ENCODE measurements around the gene ASAP2. TPM values are rescaled to one million over a fixed set of nuclear protein-coding genes. Genes with fewer than 3 reads are reported as not detected.

ASAP2 gene
- total RNA-seq, 1 donor from 2014 or later, result 10.1 TPM

GRCh38 chr2:9345343-9345742 lies 138.7 kb downstream of the ASAP2 start:
- intact Hi-C loops (cut with micrococcal nuclease), result no loop called here
- ATAC-seq (no peak), DNase-seq (no peak)

- intact Hi-C loops (cut with micrococcal nuclease), result no loop called here
- ATAC-seq (no peak), DNase-seq (no peak)
Observed at GRCh38 chr2:9345997-9346396, 139.4 kb downstream of the ASAP2 start.

- intact Hi-C loops (cut with micrococcal nuclease), result no loop called here
- ATAC-seq (no peak), DNase-seq (no peak)
Observed at GRCh38 chr2:9346885-9347284, 140.3 kb downstream of the ASAP2 start.

- ATAC-seq (peak; percentile 96), DNase-seq (peak; percentile 41)
- intact Hi-C loops (cut with micrococcal nuclease), result no loop called here
Observed at GRCh38 chr2:9347411-9347881, 140.8 kb downstream of the ASAP2 start.

GRCh38 chr2:9354318-9354717 lies 147.7 kb downstream of the ASAP2 start:
- DNase-seq, result no peak
- intact Hi-C loops (cut with micrococcal nuclease), result no loop called here
- no peak for ATAC-seq

GRCh38 chr2:9355270-9355669 lies 148.7 kb downstream of the ASAP2 start:
- intact Hi-C loops (cut with micrococcal nuclease), result no loop called here
- no peak for ATAC-seq
- DNase-seq, result no peak

GRCh38 chr2:9355716-9356115 lies 149.1 kb downstream of the ASAP2 start:
- DNase-seq, result no peak
- intact Hi-C loops (cut with micrococcal nuclease), result no loop called here
- no peak for ATAC-seq

- intact Hi-C loops (cut with micrococcal nuclease), result no loop called here
- DNase-seq (no peak), ATAC-seq (no peak)
Observed at GRCh38 chr2:9356261-9356660, 149.6 kb downstream of the ASAP2 start.

- DNase-seq, result no peak
- intact Hi-C loops (cut with micrococcal nuclease), result no loop called here
- ATAC-seq, result no peak
Observed at GRCh38 chr2:9358846-9359245, 152.2 kb downstream of the ASAP2 start.

- intact Hi-C loops (cut with micrococcal nuclease), result no loop called here
- ATAC-seq (no peak), DNase-seq (no peak)
Observed at GRCh38 chr2:9359463-9359862, 152.9 kb downstream of the ASAP2 start.

GRCh38 chr2:9360110-9360509 lies 153.5 kb downstream of the ASAP2 start:
- no peak for DNase-seq
- intact Hi-C loops (cut with micrococcal nuclease), result no loop called here
- no peak for ATAC-seq

GRCh38 chr2:9360701-9361100 lies 154.1 kb downstream of the ASAP2 start:
- intact Hi-C loops (cut with micrococcal nuclease), result no loop called here
- ATAC-seq (no peak), DNase-seq (no peak)

- intact Hi-C loops (cut with micrococcal nuclease), result no loop called here
- no peak for ATAC-seq
- no peak for DNase-seq
Observed at GRCh38 chr2:9364373-9364772, 157.8 kb downstream of the ASAP2 start.

- intact Hi-C loops (cut with micrococcal nuclease), result no loop called here
- ATAC-seq (peak; percentile 39), DNase-seq (no peak)
Observed at GRCh38 chr2:9364791-9365497, 158.3 kb downstream of the ASAP2 start.

GRCh38 chr2:9365498-9366019 lies 158.9 kb downstream of the ASAP2 start:
- DNase-seq, result no peak
- no peak for ATAC-seq
- intact Hi-C loops (cut with micrococcal nuclease), result no loop called here

- intact Hi-C loops (cut with micrococcal nuclease), result no loop called here
- DNase-seq, result no peak
- ATAC-seq, result no peak
Observed at GRCh38 chr2:9366026-9366425, 159.4 kb downstream of the ASAP2 start.

- intact Hi-C loops (cut with micrococcal nuclease), result no loop called here
Observed at GRCh38 chr2:9370746-9371145, 164.1 kb downstream of the ASAP2 start.

GRCh38 chr2:9373047-9373446 lies 166.4 kb downstream of the ASAP2 start:
- intact Hi-C loops (cut with micrococcal nuclease), result no loop called here
- DNase-seq (no peak), ATAC-seq (no peak)

More at GRCh38 chr2:9370746-9371145, 164.1 kb downstream of the ASAP2 start:
- DNase-seq, result no peak
- ATAC-seq, result no peak

GRCh38 chr2:9373476-9373875 lies 166.9 kb downstream of the ASAP2 start:
- ATAC-seq, result no peak
- DNase-seq, result no peak
- intact Hi-C loops (cut with micrococcal nuclease), result no loop called here

GRCh38 chr2:9374071-9374730 lies 167.6 kb downstream of the ASAP2 start:
- DNase-seq (no peak), ATAC-seq (no peak)
- intact Hi-C loops (cut with micrococcal nuclease), result no loop called here
